T1000 (cell line): Measurements from ENCODE around the gene HSPA4.
"Not testable (repeated sequence)": the region's sequence is repeated elsewhere in the genome, so short reads cannot be mapped to it uniquely, and the experiment has no call there.

Experiments used
- DNase-seq: peaks from one replicate; lab custom pipeline; 2025; ENCODE audit warnings: mixed read lengths; lab: John Stamatoyannopoulos, UW

The HSPA4 gene

GRCh38 chr5:133050521-133050920 lies 1.3 kb upstream of the HSPA4 start:
- no peak for DNase-seq

- DNase-seq = no peak
Observed at GRCh38 chr5:133051061-133051541, 712 bp upstream of the HSPA4 start.

GRCh38 chr5:133052317-133053175 lies 733 bp downstream of the HSPA4 start:
- peak; percentile 30 for DNase-seq

- DNase-seq = no peak
Observed at GRCh38 chr5:133053448-133053847, 1.6 kb downstream of the HSPA4 start.

- no peak for DNase-seq
Observed at GRCh38 chr5:133054697-133055471, 3.1 kb downstream of the HSPA4 start.

GRCh38 chr5:133056891-133057290 lies 5.1 kb downstream of the HSPA4 start:
- DNase-seq = no peak

GRCh38 chr5:133059621-133060020 lies 7.8 kb downstream of the HSPA4 start:
- no peak for DNase-seq

GRCh38 chr5:133062276-133062675 lies 10.5 kb downstream of the HSPA4 start:
- no peak for DNase-seq

- DNase-seq = no peak
Observed at GRCh38 chr5:133063965-133064364, 12.2 kb downstream of the HSPA4 start.

GRCh38 chr5:133065471-133065870 lies 13.7 kb downstream of the HSPA4 start:
- no peak for DNase-seq

- DNase-seq = no peak
Observed at GRCh38 chr5:133066045-133066444, 14.2 kb downstream of the HSPA4 start.

- DNase-seq = no peak
Observed at GRCh38 chr5:133072021-133072420, 20.2 kb downstream of the HSPA4 start.

GRCh38 chr5:133075572-133076536 lies 24.0 kb downstream of the HSPA4 start:
- DNase-seq = no peak

- DNase-seq = no peak
Observed at GRCh38 chr5:133079048-133079447, 27.2 kb downstream of the HSPA4 start.

GRCh38 chr5:133081036-133081435 lies 29.2 kb downstream of the HSPA4 start:
- DNase-seq = no peak

- no peak for DNase-seq
Observed at GRCh38 chr5:133081703-133082102, 29.9 kb downstream of the HSPA4 start.

- DNase-seq = no peak
Observed at GRCh38 chr5:133082128-133082527, 30.3 kb downstream of the HSPA4 start.

- no peak for DNase-seq
Observed at GRCh38 chr5:133083901-133084300, 32.1 kb downstream of the HSPA4 start.

GRCh38 chr5:133085171-133085570 lies 33.4 kb downstream of the HSPA4 start:
- DNase-seq = not testable (repeated sequence)

GRCh38 chr5:133086366-133086875 lies 34.6 kb downstream of the HSPA4 start:
- DNase-seq = no peak

- no peak for DNase-seq
Observed at GRCh38 chr5:133088064-133088463, 36.3 kb downstream of the HSPA4 start.

GRCh38 chr5:133091034-133091433 lies 39.2 kb downstream of the HSPA4 start:
- DNase-seq = no peak
